NCI-H1048 (cell line): ENCODE data around the gene CIP2A.

Experiments used
- DNase-seq: peaks from one replicate; lab custom pipeline; 2025; lab: John Stamatoyannopoulos, UW

The CIP2A gene

GRCh38 chr3:108509871-108510270 is 79.4 kb downstream of the CIP2A start:
- no peak for DNase-seq

GRCh38 chr3:108509263-108509662 is 80.0 kb downstream of the CIP2A start:
- DNase-seq = no peak

GRCh38 chr3:108507902-108508301 is 81.3 kb downstream of the CIP2A start:
- no peak for DNase-seq

- DNase-seq = no peak
Measured at GRCh38 chr3:108505811-108506210, 83.4 kb downstream of the CIP2A start.

- DNase-seq = no peak
Measured at GRCh38 chr3:108503722-108504121, 85.5 kb downstream of the CIP2A start.

GRCh38 chr3:108501535-108501934 is 87.7 kb downstream of the CIP2A start:
- DNase-seq = no peak

GRCh38 chr3:108500728-108501127 is 88.5 kb downstream of the CIP2A start:
- no peak for DNase-seq
